Measurements from ENCODE around the gene SUPT3H. TPM values are rescaled to one million over a fixed set of nuclear protein-coding genes. Genes with fewer than 3 reads are reported as not detected.
"Not testable (repeated sequence)": the region's sequence is repeated elsewhere in the genome, so short reads cannot be mapped to it uniquely, and the experiment has no call there.

The SUPT3H gene
- polyA plus RNA-seq, 1 donor (not counting 4 experiments of a cell fraction or from before 2014, with no cell fraction given), result 7.6 TPM

GRCh38 chr6:45044510-45045252 is 333.1 kb downstream of the SUPT3H start:
- H2AFZ ChIP-seq (ENCODE audit: control insufficient read depth, low read length), result no peak overlapping the region
- dilution Hi-C loops (cut with MboI; ENCODE audit: extremely low pct_ligation_motif_present, low sequenced_read_pairs), result no loop called here

GRCh38 chr6:45044086-45044485 is 333.6 kb downstream of the SUPT3H start:
- Histone ChIP-seq H3K9me1 (ENCODE audit: control insufficient read depth, extremely low read depth, insufficient read depth, low read length) (no peaks in the 10 kb centered on the region), H3K9me3 (ENCODE audit: control insufficient read depth, low read depth, low read length) (no peaks in the 10 kb centered on the region), H3K4me2 (ENCODE audit: control insufficient read depth, extremely low read depth, insufficient read depth, low read depth, low read length) (no peak overlapping the region), H3K36me3 (ENCODE audit: control insufficient read depth in 2 of 2, extremely low read depth in 1 of 2, insufficient read depth in 2 of 2, low read length in 2 of 2) (no peaks in the 10 kb centered on the region), H3K4me1 (ENCODE audit: control insufficient read depth, extremely low read depth, insufficient read depth, low read length) (no peaks in the 10 kb centered on the region), H3K27ac (ENCODE audit: control insufficient read depth, insufficient read depth, low read length) (no peak overlapping the region), H3K27me3 (ENCODE audit: control insufficient read depth, extremely low read depth, insufficient read depth, low read length) (no peaks in the 10 kb centered on the region), H2AFZ (ENCODE audit: control insufficient read depth, low read length) (no peak overlapping the region), H3K9ac (ENCODE audit: control insufficient read depth, extremely low read depth, insufficient read depth, low read length) (no peak overlapping the region), H3K79me2 (ENCODE audit: control insufficient read depth, insufficient read depth, low read length) (no peaks in the 10 kb centered on the region), H4K20me1 (ENCODE audit: control insufficient read depth, extremely low read depth, insufficient read depth, low read length) (no peaks in the 10 kb centered on the region), H3K4me3 (ENCODE audit: control insufficient read depth in 2 of 3, extremely low read depth in 1 of 3, insufficient read depth in 2 of 3, low read depth in 1 of 3, low read length in 3 of 3) (no peak overlapping the region)
- TF ChIP-seq CTCF (optimal IDR thresholded peaks at IDR 0.05 in 1 of 3, IDR thresholded peaks at IDR 0.05 in 1 of 3, conservative IDR thresholded peaks at IDR 0.05 in 1 of 3; ENCODE audit: extremely low read depth in 1 of 3, insufficient read depth in 2 of 3, low read length in 3 of 3), result no peak
- no peak for TF ChIP-seq EZH2 (IDR thresholded peaks at IDR 0.05; ENCODE audit: low read length)
- dilution Hi-C loops (cut with MboI; ENCODE audit: extremely low pct_ligation_motif_present, low sequenced_read_pairs), result no loop called here
- DNase-seq (ENCODE audit: low read depth, low spot score), result no peak
- no peak for FAIRE-seq

More at GRCh38 chr6:45044510-45045252, 333.1 kb downstream of the SUPT3H start:
- Histone ChIP-seq H3K27ac (ENCODE audit: control insufficient read depth, insufficient read depth, low read length) (no peak overlapping the region), H3K4me1 (ENCODE audit: control insufficient read depth, extremely low read depth, insufficient read depth, low read length) (no peaks in the 10 kb centered on the region), H4K20me1 (ENCODE audit: control insufficient read depth, extremely low read depth, insufficient read depth, low read length) (no peaks in the 10 kb centered on the region), H3K27me3 (ENCODE audit: control insufficient read depth, extremely low read depth, insufficient read depth, low read length) (no peaks in the 10 kb centered on the region), H3K36me3 (ENCODE audit: control insufficient read depth in 2 of 2, extremely low read depth in 1 of 2, insufficient read depth in 2 of 2, low read length in 2 of 2) (no peaks in the 10 kb centered on the region), H3K4me2 (ENCODE audit: control insufficient read depth, extremely low read depth, insufficient read depth, low read depth, low read length) (no peak overlapping the region), H3K9me1 (ENCODE audit: control insufficient read depth, extremely low read depth, insufficient read depth, low read length) (no peaks in the 10 kb centered on the region), H3K79me2 (ENCODE audit: control insufficient read depth, insufficient read depth, low read length) (no peaks in the 10 kb centered on the region), H3K9me3 (ENCODE audit: control insufficient read depth, low read depth, low read length) (no peaks in the 10 kb centered on the region), H3K9ac (ENCODE audit: control insufficient read depth, extremely low read depth, insufficient read depth, low read length) (no peak overlapping the region), H3K4me3 (ENCODE audit: control insufficient read depth in 2 of 3, extremely low read depth in 1 of 3, insufficient read depth in 2 of 3, low read depth in 1 of 3, low read length in 3 of 3) (no peak overlapping the region)
- TF ChIP-seq CTCF (optimal IDR thresholded peaks at IDR 0.05 in 1 of 3, IDR thresholded peaks at IDR 0.05 in 1 of 3, conservative IDR thresholded peaks at IDR 0.05 in 1 of 3; ENCODE audit: extremely low read depth in 1 of 3, insufficient read depth in 2 of 3, low read length in 3 of 3) (no peak), EZH2 (IDR thresholded peaks at IDR 0.05; ENCODE audit: low read length) (no peak)
- FAIRE-seq, result no peak
- DNase-seq (ENCODE audit: low read depth, low spot score), result no peak

DNA sequence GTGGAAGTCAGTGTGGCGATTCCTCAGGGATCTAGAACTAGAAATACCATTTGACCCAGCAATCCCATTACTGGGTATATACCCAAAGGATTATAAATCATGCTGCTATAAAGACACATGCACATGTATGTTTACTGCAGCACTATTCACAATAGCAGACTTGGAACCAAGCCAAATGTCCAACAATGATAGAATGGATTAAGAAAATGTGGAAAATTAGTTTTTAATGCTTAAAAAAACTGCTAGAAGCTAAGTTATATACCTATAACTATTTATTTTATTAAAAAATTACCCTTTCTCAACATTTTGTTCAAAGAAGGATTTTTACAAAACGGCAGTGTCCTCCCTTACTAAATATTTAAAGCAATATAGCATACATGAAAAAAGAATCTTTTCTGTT is 335.1 kb downstream of the SUPT3H start:
- H3K9me3 ChIP-seq (ENCODE audit: control insufficient read depth, low read depth, low read length); FAIRE-seq; H3K79me2 ChIP-seq (ENCODE audit: control insufficient read depth, insufficient read depth, low read length); H3K4me3 ChIP-seq (ENCODE audit: control insufficient read depth in 2 of 3, extremely low read depth in 1 of 3, insufficient read depth in 2 of 3, low read depth in 1 of 3, low read length in 3 of 3); H3K9ac ChIP-seq (ENCODE audit: control insufficient read depth, extremely low read depth, insufficient read depth, low read length); H2AFZ ChIP-seq (ENCODE audit: control insufficient read depth, low read length); dilution Hi-C loops (cut with MboI; ENCODE audit: extremely low pct_ligation_motif_present, low sequenced_read_pairs); H3K9me1 ChIP-seq (ENCODE audit: control insufficient read depth, extremely low read depth, insufficient read depth, low read length); H3K27ac ChIP-seq (ENCODE audit: control insufficient read depth, insufficient read depth, low read length); H3K4me1 ChIP-seq (ENCODE audit: control insufficient read depth, extremely low read depth, insufficient read depth, low read length); H4K20me1 ChIP-seq (ENCODE audit: control insufficient read depth, extremely low read depth, insufficient read depth, low read length); H3K4me2 ChIP-seq (ENCODE audit: control insufficient read depth, extremely low read depth, insufficient read depth, low read depth, low read length); H3K36me3 ChIP-seq (ENCODE audit: control insufficient read depth in 2 of 2, extremely low read depth in 1 of 2, insufficient read depth in 2 of 2, low read length in 2 of 2); H3K27me3 ChIP-seq (ENCODE audit: control insufficient read depth, extremely low read depth, insufficient read depth, low read length); DNase-seq (ENCODE audit: low read depth, low spot score): not testable (repeated sequence)
